ENCODE results near the gene TP63. TPM values are rescaled to one million over a fixed set of nuclear protein-coding genes. Genes with fewer than 3 reads are reported as not detected.

TP63 gene
- total RNA-seq (not detected in 2 replicates), polyA plus RNA-seq (not detected in 2 replicates), polyA minus RNA-seq (0.08 TPM in 1 of 2 replicates, not detected in the other), Bru-seq, nascent RNA (percentile 8 among the genes with signal in this experiment), BruChase-seq, experiment 1, labeled RNA remaining after a 6-hour chase (percentile 11 among the genes with signal in this experiment), BruChase-seq, experiment 2, labeled RNA remaining after a 2-hour chase (percentile 12 among the genes with signal in this experiment)
- polyA plus RNA-seq (2011; cell fraction: cytosol; rRNA removed), result 0.04 TPM in 1 of 2 replicates, not detected in the other
- 0.06 TPM in 1 of 2 replicates, not detected in the other for polyA plus RNA-seq (2011; cell fraction: nucleus; rRNA removed)
- polyA plus RNA-seq (2012), result not detected in 2 replicates
- 0.72 TPM for polyA minus RNA-seq (2011; cell fraction: cytosol; rRNA and poly(A)+ RNA removed)
- polyA minus RNA-seq (2011; cell fraction: nucleus; rRNA and poly(A)+ RNA removed), result not detected in 2 replicates
- long read RNA-seq, result 0 reads

GRCh38 chr3:189631373-189631408 is at the start of gene TP63:
TSS of gene TP63 (plus strand) at chr3:189631389. CDS start at chr3:189631516, 127 bp downstream.
- H4K20me1 ChIP-seq (replicated peaks; ENCODE audit: control insufficient read depth, extremely low read depth, insufficient read depth, low read length), result no peaks in the 10 kb centered on the region
- H3K27me3 ChIP-seq (ENCODE audit: control insufficient read depth in 2 of 2, insufficient read depth in 2 of 2, low read length in 2 of 2), result no peaks in the 10 kb centered on the region
- no peak within 1 kb of the TSS for H3K27ac ChIP-seq (ENCODE audit: insufficient read depth, low read depth, low read length)
- H3K9me1 ChIP-seq (replicated peaks; ENCODE audit: control insufficient read depth, extremely low read depth, insufficient read depth, low read length), result no peaks in the 10 kb centered on the region
- H3K79me2 ChIP-seq (ENCODE audit: control insufficient read depth, insufficient read depth, low read length), result no peaks in the 10 kb centered on the region
- TF ChIP-seq, protein P1, sequence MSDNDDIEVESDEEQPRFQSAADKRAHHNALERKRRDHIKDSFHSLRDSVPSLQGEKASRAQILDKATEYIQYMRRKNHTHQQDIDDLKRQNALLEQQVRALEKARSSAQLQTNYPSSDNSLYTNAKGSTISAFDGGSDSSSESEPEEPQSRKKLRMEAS (IDR thresholded peaks at IDR 0.05; ENCODE audit: insufficient read depth, insufficient read length), result no peak
- TF ChIP-seq FOS (IDR thresholded peaks at IDR 0.05; ENCODE audit: borderline replicate concordance, insufficient read depth, low read length) (no peak), CTCF (IDR thresholded peaks at IDR 0.05; ENCODE audit: extremely low read depth in 1 of 2, insufficient read depth in 1 of 2, low read depth in 1 of 2, low read length in 2 of 2) (no peak), POLR2AphosphoS5 (IDR thresholded peaks at IDR 0.05; ENCODE audit: insufficient read depth, low read depth, low read length) (no peak), MYC (IDR thresholded peaks at IDR 0.05; ENCODE audit: low read depth, low read length) (no peak), GATA2 (IDR thresholded peaks at IDR 0.05; ENCODE audit: insufficient read depth, insufficient read length, low read depth, low read length) (no peak), POLR2A (IDR thresholded peaks at IDR 0.05; ENCODE audit: low read depth, low read length) (no peak), EZH2 (IDR thresholded peaks at IDR 0.05; ENCODE audit: borderline replicate concordance, low read depth, low read length, severe bottlenecking) (no peak), JUN (IDR thresholded peaks at IDR 0.05; ENCODE audit: borderline replicate concordance, insufficient read depth, insufficient read length, low read depth) (no peak)
- ChIA-PET POLR2A (no interaction called here), CTCF (interaction anchor here (1.6 kb wide), 1 partner anchor 317 kb away, joined by 6 read pairs; no protein-coding TSS in a partner anchor)
- H3K4me2 ChIP-seq (ENCODE audit: insufficient read depth, low read length), result no peak within 1 kb of the TSS
- dilution Hi-C loops (cut with MboI; ENCODE audit: extremely low pct_ligation_motif_present, low sequenced_read_pairs) (no loop called here), intact Hi-C loops (cut with micrococcal nuclease) (no loop called here)
- FAIRE-seq, result no peak
- no peak within 1 kb of the TSS for H3K9ac ChIP-seq (replicated peaks; ENCODE audit: extremely low read depth, insufficient read depth, low read length)
- no peak for DNase-seq (ENCODE audit: low read depth, low spot score)
- no peak within 1 kb of the TSS for H3K4me3 ChIP-seq (replicated peaks in 1 of 3; ENCODE audit: insufficient read depth in 1 of 3, low read depth in 1 of 3, low read length in 3 of 3)
- no peak within 1 kb of the TSS for H2AFZ ChIP-seq (ENCODE audit: low read depth, low read length)
- no peaks in the 10 kb centered on the region for H3K4me1 ChIP-seq (ENCODE audit: control insufficient read depth, extremely low read depth, insufficient read depth, low read length)
- H3K36me3 ChIP-seq (ENCODE audit: control insufficient read depth in 2 of 2, extremely low read depth in 1 of 2, insufficient read depth in 2 of 2, low read length in 2 of 2), result no peaks in the 10 kb centered on the region
- H3K9me3 ChIP-seq (replicated peaks; ENCODE audit: control insufficient read depth, insufficient read depth, low read length), result no peaks in the 10 kb centered on the region
- no TSS peak for BruUV-seq (replicated peaks)

Measured in endothelial cell of umbilical vein (primary cell).